Esophagus squamous epithelium (tissue), 5 donors: ENCODE data around the gene PRKG1. TPM values are rescaled to one million over a fixed set of nuclear protein-coding genes. Genes with fewer than 3 reads are reported as not detected.

Experiments
- DNase-seq: peaks from one replicate; lab custom pipeline; 2025; lab: John Stamatoyannopoulos, UW
- H3K27ac ChIP-seq, 4 donors: fragments of 200-600 bp; sonication (generic); one replicate each; pipeline ENCODE4 v1.5.1; 2016 to 2019; ENCODE audit warnings: mild to moderate bottlenecking in 1 of 4
- H3K27me3 ChIP-seq, 4 donors: fragments of 200-600 bp; sonication (generic); 1 replicate in 3 of 4; 2 replicates in 1 of 4; pipeline versions ENCODE4 v1.5.1 to v1.6.0; 2017 to 2021; ENCODE audit warnings: antibody characterized with exemption in 1 of 4
- H3K36me3 ChIP-seq, 3 donors: fragments of 200-600 bp; sonication (generic); one replicate each; pipeline ENCODE4 v1.5.1; 2016 to 2019
- H3K4me1 ChIP-seq, 3 donors: fragments of 200-600 bp; sonication (generic); one replicate each; pipeline ENCODE4 v1.5.1; 2017 to 2019
- H3K4me3 ChIP-seq, 4 donors: fragments of 200-600 bp; sonication (generic); 1 replicate in 3 of 4; 2 replicates in 1 of 4; pipeline ENCODE4 v1.5.1; 2016 to 2019; ENCODE audit warnings: mild to moderate bottlenecking in 2 of 4, moderate library complexity in 1 of 4
- H3K9me3 ChIP-seq, 3 donors: fragments of 200-600 bp; sonication (generic); one replicate each; pipeline ENCODE4 v1.5.1; 2016 to 2019
- POLR2A ChIP-seq, 4 donors: fragments of 450-650 bp; IDR thresholded peaks; one replicate each; pipeline ENCODE4 v1.6.1; 2017; ENCODE audit warnings: antibody characterized with exemption in 4 of 4, mild to moderate bottlenecking in 4 of 4, moderate library complexity in 3 of 4
- WGBS, 2 donors: methylation state at CpG; one replicate each; pipeline ENCODE4 v1.1.5; 2018; 5-methylcytosine and 5-hydroxymethylcytosine counted together
- intact Hi-C: fragments of 100-400 bp; cut with DNase I; formaldehyde crosslinking; loops from one replicate; pipeline ENCODE4 v1.15.0; 2022
- total RNA-seq, 4 donors: library from RNA; depleted of rRNA; stranded (reverse); fragments of >200 nt; gene quantifications; one replicate each; pipeline ENCODE4 v1.1.0, GENCODE V29; 2016
- TF ChIP-seq, protein P1 (sequence below), 6 experiments: fragments of 450-650 bp in 4 of 6; fragments of 200-600 bp in 2 of 6; sonication (generic) in 2 of 6; IDR thresholded peaks; one replicate each; pipeline ENCODE4 v1.5.1; 2016 to 2019; ENCODE audit warnings: antibody characterized with exemption in 6 of 6, mild to moderate bottlenecking in 4 of 6, moderate library complexity in 4 of 6
- donor health status: DM: yes; HTN: yes; CAD: no.

The PRKG1 gene
- total RNA-seq, 4 donors from 2014 or later, result 2.0 to 10.9 (median 3.8) TPM

DNA sequence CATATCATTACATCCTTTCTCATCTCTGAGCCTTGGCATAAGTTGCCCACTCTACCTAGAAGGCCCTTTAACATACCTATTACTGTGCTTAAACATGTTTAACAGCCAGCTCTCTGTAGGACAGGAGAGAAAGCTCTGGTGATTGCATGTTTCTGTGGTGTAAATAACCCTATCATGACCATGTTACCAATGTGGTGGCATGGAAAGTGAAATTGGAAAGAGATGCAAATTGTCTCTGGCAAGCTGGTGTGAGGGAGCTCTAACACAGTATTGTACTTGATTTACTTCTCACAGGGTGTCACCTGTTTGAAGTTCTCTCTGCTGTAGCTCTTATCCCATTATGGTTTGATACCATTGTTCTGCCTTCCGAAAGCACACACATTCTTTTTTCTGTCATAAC lies 1008.0 kb downstream of the PRKG1 start:
- H3K9me3 ChIP-seq, result no peaks in the 10 kb centered on the region
- H3K27ac ChIP-seq, result no peak overlapping the region
- no peak overlapping the region for H3K4me3 ChIP-seq
- intact Hi-C loops, result no loop called here
- 91 to 92% methylated on average over 1 of the region's 1 CpG for WGBS, 2 donors
- H3K36me3 ChIP-seq, result no peaks in the 10 kb centered on the region
- H3K27me3 ChIP-seq, result no peaks in the 10 kb centered on the region
- H3K4me1 ChIP-seq, result no peaks in the 10 kb centered on the region
- TF ChIP-seq, protein P1, sequence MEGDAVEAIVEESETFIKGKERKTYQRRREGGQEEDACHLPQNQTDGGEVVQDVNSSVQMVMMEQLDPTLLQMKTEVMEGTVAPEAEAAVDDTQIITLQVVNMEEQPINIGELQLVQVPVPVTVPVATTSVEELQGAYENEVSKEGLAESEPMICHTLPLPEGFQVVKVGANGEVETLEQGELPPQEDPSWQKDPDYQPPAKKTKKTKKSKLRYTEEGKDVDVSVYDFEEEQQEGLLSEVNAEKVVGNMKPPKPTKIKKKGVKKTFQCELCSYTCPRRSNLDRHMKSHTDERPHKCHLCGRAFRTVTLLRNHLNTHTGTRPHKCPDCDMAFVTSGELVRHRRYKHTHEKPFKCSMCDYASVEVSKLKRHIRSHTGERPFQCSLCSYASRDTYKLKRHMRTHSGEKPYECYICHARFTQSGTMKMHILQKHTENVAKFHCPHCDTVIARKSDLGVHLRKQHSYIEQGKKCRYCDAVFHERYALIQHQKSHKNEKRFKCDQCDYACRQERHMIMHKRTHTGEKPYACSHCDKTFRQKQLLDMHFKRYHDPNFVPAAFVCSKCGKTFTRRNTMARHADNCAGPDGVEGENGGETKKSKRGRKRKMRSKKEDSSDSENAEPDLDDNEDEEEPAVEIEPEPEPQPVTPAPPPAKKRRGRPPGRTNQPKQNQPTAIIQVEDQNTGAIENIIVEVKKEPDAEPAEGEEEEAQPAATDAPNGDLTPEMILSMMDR (IDR thresholded peaks at IDR 0.05), result no peak
- no peak for TF ChIP-seq POLR2A (IDR thresholded peaks at IDR 0.05)
- DNase-seq, result no peak

DNA sequence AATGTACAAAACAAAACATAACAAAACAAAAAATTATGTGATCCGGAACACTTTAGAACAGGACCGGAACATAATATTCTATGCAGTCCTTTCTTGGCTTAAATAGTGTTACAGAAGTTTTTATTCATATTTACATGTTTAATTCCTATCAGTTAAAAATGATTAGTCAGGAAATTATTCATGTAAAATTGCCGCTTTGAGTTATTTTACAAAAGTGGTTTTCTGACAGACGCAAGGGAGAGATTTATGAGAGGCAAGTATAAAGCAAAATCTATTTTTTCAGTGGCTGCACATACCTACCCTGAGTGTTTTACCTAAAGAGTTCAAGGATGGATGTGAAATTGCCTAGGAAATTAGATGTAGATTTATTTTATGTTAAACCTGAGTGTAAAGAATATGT lies 1009.1 kb downstream of the PRKG1 start:
- TF ChIP-seq, protein P1 (IDR thresholded peaks at IDR 0.05), result no peak
- TF ChIP-seq POLR2A (IDR thresholded peaks at IDR 0.05), result no peak
- intact Hi-C loops, result no loop called here
- 78 to 89% methylated on average over 4 of the region's 4 CpGs for WGBS, 2 donors

DNA sequence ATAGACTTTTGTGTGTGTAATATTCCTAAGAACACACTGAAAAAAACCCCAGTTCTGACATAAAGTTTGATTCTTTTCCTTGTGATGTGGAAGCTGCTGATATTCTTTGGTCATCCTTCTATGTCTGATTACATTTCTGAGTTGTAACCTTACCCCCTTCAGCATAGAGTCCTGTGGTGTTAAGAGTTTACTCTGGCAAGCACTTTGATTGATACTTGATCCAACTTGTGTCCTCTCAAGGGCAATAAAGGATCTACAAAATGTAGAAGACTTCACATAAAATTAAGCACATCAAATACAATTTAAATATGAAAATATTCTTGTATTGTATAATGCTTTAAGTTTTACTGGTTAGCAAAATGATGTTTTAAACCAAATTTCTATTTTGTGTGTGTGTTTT lies 1018.1 kb downstream of the PRKG1 start:
- TF ChIP-seq, protein P1 (IDR thresholded peaks at IDR 0.05), result no peak
- TF ChIP-seq POLR2A (IDR thresholded peaks at IDR 0.05), result no peak
- H3K4me1 ChIP-seq, result no peaks in the 10 kb centered on the region
- no peak for DNase-seq
- intact Hi-C loops, result no loop called here
- H3K9me3 ChIP-seq, result no peaks in the 10 kb centered on the region
- no peaks in the 10 kb centered on the region for H3K27me3 ChIP-seq
- no peak overlapping the region for H3K27ac ChIP-seq
- H3K36me3 ChIP-seq, result no peaks in the 10 kb centered on the region
- H3K4me3 ChIP-seq, result no peak overlapping the region

More for the DNA sequence above, 1009.1 kb downstream of the PRKG1 start:
- no peaks in the 10 kb centered on the region for H3K27me3 ChIP-seq
- H3K27ac ChIP-seq, result no peak overlapping the region
- no peaks in the 10 kb centered on the region for H3K4me1 ChIP-seq
- no peaks in the 10 kb centered on the region for H3K9me3 ChIP-seq
- no peaks in the 10 kb centered on the region for H3K36me3 ChIP-seq
- H3K4me3 ChIP-seq, result no peak overlapping the region
- no peak for DNase-seq

DNA sequence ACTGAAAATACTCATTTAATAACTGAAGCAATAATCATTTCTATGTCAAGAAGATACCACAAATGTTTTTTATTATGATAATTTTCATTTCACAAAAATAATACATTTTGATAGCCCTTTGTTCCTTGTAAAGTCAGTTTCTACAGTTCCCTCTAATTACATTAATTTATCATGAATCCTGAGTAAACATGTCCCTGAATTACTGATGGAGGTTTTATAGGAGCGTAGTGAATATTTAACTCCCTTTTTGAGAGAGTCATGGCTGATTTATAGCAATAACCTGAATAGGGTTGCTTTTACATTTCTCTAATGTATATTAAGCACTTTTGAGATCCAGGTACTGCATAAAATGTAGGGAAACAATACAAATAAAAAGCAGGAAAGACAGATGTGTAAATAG lies 1023.8 kb downstream of the PRKG1 start:
- TF ChIP-seq POLR2A (IDR thresholded peaks at IDR 0.05), result no peak
- TF ChIP-seq, protein P1 (IDR thresholded peaks at IDR 0.05), result no peak
- Histone ChIP-seq H3K27me3 (no peaks in the 10 kb centered on the region), H3K4me3 (no peak overlapping the region), H3K9me3 (no peaks in the 10 kb centered on the region), H3K36me3 (no peaks in the 10 kb centered on the region), H3K27ac (no peak overlapping the region), H3K4me1 (no peaks in the 10 kb centered on the region)
- WGBS, 2 donors, result 67 to 83% methylated on average over 1 of the region's 1 CpG
- intact Hi-C loops, result no loop called here
- no peak for DNase-seq

DNA sequence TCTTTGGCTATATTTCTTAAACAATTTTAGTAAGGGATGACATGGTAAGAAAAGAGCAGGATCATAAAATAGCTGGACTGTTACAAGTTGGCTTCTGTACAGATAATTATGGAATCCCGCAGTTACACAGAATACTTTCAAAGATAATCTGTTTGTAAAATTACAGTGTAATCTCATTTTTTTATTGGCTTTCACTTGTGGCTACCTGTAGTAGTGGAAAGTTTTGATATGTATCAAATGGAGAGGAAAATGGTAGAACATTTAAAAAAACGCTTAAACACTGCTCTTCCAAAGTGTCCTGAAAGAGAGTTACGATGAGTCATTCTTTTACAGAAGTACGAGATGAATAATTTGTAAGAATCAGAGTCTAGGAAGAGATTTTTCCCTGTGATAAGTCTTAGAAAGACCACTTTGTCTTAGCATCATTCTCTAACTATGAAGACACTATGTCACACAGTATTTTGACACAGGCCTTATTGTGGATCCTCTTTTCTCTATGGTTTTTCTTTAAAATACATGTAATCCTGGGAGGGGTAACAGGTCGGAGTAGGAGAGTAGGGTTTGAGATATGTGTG lies 1024.8 kb downstream of the PRKG1 start:
- Histone ChIP-seq H3K27ac (no peak overlapping the region), H3K4me1 (no peaks in the 10 kb centered on the region), H3K27me3 (no peaks in the 10 kb centered on the region), H3K9me3 (no peaks in the 10 kb centered on the region), H3K4me3 (no peak overlapping the region), H3K36me3 (no peaks in the 10 kb centered on the region)
- 64 to 74% methylated on average over 5 of the region's 5 CpGs for WGBS, 2 donors
- TF ChIP-seq POLR2A (IDR thresholded peaks at IDR 0.05), result no peak
- TF ChIP-seq, protein P1 (IDR thresholded peaks at IDR 0.05), result no peak
- DNase-seq, result no peak
- intact Hi-C loops, result no loop called here
